Measurements from ENCODE around the gene ZCCHC24. TPM values are rescaled to one million over a fixed set of nuclear protein-coding genes. Genes with fewer than 3 reads are reported as not detected.

The ZCCHC24 gene
- total and polyA plus RNA-seq, 11 donors, result 18.7 to 122 (median 49.6) TPM

DNA sequence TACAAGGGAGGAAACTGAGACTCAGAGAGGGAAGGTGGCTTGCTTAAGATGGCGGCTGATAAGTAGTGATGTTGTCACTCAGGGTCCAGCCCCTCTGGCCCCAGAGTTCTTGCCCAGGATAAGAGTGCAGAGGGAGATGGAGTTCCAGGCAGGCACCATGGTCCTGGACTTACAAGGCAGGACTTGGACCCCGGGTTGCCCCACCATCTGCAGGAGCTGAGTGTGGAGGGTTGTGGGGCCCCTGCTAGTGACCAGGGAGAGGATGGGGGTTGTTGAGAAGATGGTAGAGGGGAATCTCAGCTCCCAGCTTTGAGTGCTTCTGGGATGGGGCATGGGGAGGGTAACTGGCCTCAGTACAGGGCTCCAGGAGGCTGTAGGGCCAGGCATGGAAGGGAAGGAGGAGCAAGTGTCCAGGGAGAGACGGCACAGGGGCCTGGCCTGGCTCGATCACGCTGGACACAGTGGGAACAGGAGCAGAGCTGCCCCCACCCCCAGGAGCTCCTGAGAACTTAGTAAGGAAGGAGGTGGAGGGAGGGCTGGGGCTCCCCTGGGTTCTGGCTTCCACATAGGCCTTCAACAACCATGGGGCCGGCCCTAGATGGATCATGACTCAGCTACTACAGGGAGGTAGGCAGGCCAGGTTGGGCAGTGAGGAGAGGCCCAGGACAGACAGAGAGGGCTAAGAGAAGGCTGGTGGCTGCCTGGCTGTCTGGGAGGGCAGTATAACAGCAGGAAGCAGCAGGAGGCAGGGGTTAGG lies 69.9 kb downstream of the ZCCHC24 start:
- Histone ChIP-seq H3K27me3 (no peaks in the 10 kb centered on the region), H3K36me3 (no peaks in the 10 kb centered on the region), H3K4me1 (peaks cover 2 to 26% (median 20%) of the 10 kb centered on the region in 12 donors), H3K9me3 (peaks cover 0 to 15% (median 0%) of the 10 kb centered on the region in 12 donors), H3K4me3 (no peak overlapping the region), H3K27ac (no peak overlapping the region)
- intact Hi-C loops (cut with DNase I), result loop anchor here in 8 of 10 donors (1.0 to 10.0 kb wide), 7 partner anchors 72 to 229 kb away; partner anchors contain the start of gene ZCCHC24 (in 1 of the 8)
- 83 to 87% (median 85%) methylated on average over 6 of the region's 6 CpGs for WGBS, 4 donors
- peak in 2 of 5 donors; percentile 24 to 29 for DNase-seq
- no peak for ATAC-seq
- TF ChIP-seq POLR2A (IDR thresholded peaks at IDR 0.05), result no peak
- TF ChIP-seq, protein P1, sequence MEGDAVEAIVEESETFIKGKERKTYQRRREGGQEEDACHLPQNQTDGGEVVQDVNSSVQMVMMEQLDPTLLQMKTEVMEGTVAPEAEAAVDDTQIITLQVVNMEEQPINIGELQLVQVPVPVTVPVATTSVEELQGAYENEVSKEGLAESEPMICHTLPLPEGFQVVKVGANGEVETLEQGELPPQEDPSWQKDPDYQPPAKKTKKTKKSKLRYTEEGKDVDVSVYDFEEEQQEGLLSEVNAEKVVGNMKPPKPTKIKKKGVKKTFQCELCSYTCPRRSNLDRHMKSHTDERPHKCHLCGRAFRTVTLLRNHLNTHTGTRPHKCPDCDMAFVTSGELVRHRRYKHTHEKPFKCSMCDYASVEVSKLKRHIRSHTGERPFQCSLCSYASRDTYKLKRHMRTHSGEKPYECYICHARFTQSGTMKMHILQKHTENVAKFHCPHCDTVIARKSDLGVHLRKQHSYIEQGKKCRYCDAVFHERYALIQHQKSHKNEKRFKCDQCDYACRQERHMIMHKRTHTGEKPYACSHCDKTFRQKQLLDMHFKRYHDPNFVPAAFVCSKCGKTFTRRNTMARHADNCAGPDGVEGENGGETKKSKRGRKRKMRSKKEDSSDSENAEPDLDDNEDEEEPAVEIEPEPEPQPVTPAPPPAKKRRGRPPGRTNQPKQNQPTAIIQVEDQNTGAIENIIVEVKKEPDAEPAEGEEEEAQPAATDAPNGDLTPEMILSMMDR (IDR thresholded peaks at IDR 0.05), result no peak

DNA sequence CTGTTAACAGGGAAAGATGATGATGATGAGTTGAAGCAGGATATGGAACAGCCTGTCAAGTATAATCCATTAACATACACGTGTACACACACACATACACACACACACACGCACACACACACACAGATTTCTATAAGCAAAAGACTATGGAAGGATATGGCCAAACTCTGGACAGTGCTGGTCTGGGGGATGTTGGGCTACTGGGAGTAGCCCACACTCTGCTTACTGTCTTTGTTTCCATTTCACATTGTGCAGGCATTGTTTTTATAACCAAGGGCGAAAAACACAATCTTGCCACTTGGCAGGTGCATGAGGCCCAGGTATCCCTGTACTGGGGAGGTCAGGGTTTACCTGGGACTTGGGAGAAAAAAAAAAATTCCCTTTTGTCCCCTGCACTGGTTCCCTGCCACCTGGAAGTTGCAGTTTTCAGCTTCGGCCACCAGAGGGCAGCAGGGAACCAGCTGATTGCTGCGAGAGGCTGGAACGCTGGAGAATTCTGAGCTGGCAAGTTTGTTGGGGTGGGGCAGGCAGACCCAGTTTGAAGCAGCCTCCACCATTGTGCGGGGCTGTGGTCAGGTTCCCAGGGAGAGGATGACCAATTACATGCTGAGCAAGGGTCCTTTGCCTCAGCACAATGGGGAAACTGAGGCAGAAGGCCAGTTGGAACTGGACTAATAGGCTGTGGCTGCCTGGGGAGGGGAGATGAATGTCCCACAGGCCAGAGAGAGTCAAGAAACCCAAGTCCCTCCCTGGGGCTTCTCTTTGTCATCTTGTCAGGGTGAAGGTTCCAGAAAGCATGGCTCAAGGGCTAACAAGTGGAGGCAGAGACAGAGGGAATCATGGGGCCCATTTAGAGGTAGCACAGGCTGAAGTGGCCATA lies 70.9 kb downstream of the ZCCHC24 start:
- H3K27me3 ChIP-seq, result no peaks in the 10 kb centered on the region
- H3K27ac ChIP-seq, result no peak overlapping the region
- H3K4me1 ChIP-seq, result peaks cover 0 to 17% (median 11%) of the 10 kb centered on the region in 12 donors
- TF ChIP-seq, protein P1 (IDR thresholded peaks at IDR 0.05), result peak in 11 of 12 donors; percentile 90 to 99 (median 98)
- TF ChIP-seq POLR2A (IDR thresholded peaks at IDR 0.05), result peak in 1 of 2 donors; percentile 21
- peak; percentile 78 to 89 (median 83) for DNase-seq
- 6 to 11% (median 7%) methylated on average over 7 of the region's 7 CpGs for WGBS, 4 donors
- intact Hi-C loops (cut with DNase I), result loop anchor here (1.0 to 10.0 kb wide), 10 partner anchors 73 to 233 kb away; partner anchors contain the start of gene ZCCHC24 (in 1 of the 10)
- peaks cover 0 to 21% (median 0%) of the 10 kb centered on the region in 12 donors for H3K9me3 ChIP-seq
- no peak overlapping the region for H3K4me3 ChIP-seq
- H3K36me3 ChIP-seq, result no peaks in the 10 kb centered on the region
- peak; percentile 27 to 68 (median 58) for ATAC-seq

DNA sequence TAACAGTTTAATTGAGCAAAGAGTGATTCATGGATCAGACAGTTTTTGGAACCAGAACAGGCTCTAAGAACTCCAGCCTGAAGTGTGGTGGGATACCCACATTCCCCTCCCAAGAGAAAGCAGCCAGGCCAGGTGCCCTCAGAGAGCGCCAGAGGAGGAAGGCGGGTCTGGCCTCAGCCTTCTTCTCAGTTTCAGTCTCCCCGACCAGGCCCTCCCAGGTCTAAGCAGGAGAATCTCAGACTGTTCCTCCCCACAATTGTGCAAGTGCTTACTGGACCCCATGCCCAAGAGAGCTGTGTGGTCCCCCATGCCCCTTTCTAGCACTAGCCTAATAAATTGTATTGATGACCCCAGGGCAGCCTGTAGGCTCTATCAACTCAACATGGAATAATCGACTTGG lies 72.6 kb downstream of the ZCCHC24 start:
- no peaks in the 10 kb centered on the region for H3K36me3 ChIP-seq
- 68 to 93% (median 86%) methylated on average over 3 to 4 of the region's 4 CpGs for WGBS, 4 donors
- TF ChIP-seq, protein P1 (IDR thresholded peaks at IDR 0.05), result no peak
- TF ChIP-seq POLR2A (IDR thresholded peaks at IDR 0.05), result no peak
- H3K27ac ChIP-seq, result no peak overlapping the region
- no peak overlapping the region for H3K4me3 ChIP-seq
- peaks cover 0 to 21% (median 0%) of the 10 kb centered on the region in 12 donors for H3K9me3 ChIP-seq
- intact Hi-C loops (cut with DNase I), result loop anchor here in 5 of 10 donors (5.0 to 10.0 kb wide), 3 partner anchors 114 to 234 kb away; no protein-coding TSS in a partner anchor
- no peaks in the 10 kb centered on the region for H3K27me3 ChIP-seq
- ATAC-seq (no peak), DNase-seq (no peak)
- peaks cover 0 to 10% (median 5%) of the 10 kb centered on the region in 12 donors for H3K4me1 ChIP-seq
